Activated naive CD4-positive, alpha-beta T cell treated with anti-CD3 and anti-CD28 coated beads for 36 hours (primary cell): Measurements from ENCODE around the gene MUC5B. TPM values are rescaled to one million over a fixed set of nuclear protein-coding genes. Genes with fewer than 3 reads are reported as not detected.

Experiments used
- CTCF ChIA-PET: fragments of 350-600 bp; sonication (Branson Sonifier 250); formaldehyde crosslinking; loops from one replicate; lab custom pipeline; 2021; ENCODE audit warnings: antibody characterized with exemption; lab: Charles Lee
- DNase-seq: peaks from one replicate; pipeline ENCODE4 v3.0.0-alpha.2; 2020
- H3K27ac Mint-ChIP-seq: one replicate; pipeline ENCODE4 v1.8.0; 2021; ENCODE audit warnings: mild to moderate bottlenecking, mixed read lengths
- H3K27me3 Mint-ChIP-seq: one replicate; pipeline ENCODE4 v1.8.0; 2021; ENCODE audit warnings: low read depth, mixed read lengths
- H3K36me3 Mint-ChIP-seq: one replicate; pipeline ENCODE4 v1.8.0; 2021; ENCODE audit warnings: low read depth, mixed read lengths
- H3K4me1 Mint-ChIP-seq: one replicate; pipeline ENCODE4 v1.8.0; 2021; ENCODE audit warnings: low read depth, mixed read lengths
- H3K4me3 Mint-ChIP-seq: one replicate; pipeline ENCODE4 v1.8.0; 2021; ENCODE audit warnings: mild to moderate bottlenecking, moderate library complexity, mixed read lengths
- H3K9me3 Mint-ChIP-seq: one replicate; pipeline ENCODE4 v1.8.0; 2021; ENCODE audit warnings: mixed read lengths
- intact Hi-C: fragments of 100-400 bp; cut with micrococcal nuclease; formaldehyde crosslinking; loops from one replicate; pipeline ENCODE4 v1.15.1; 2023
- total RNA-seq, 2 experiments: library from RNA; stranded (reverse); gene quantifications; one replicate each; pipeline ENCODE4 v1.2.3, GENCODE V29; 2021

Gene MUC5B
- total RNA-seq, 2 experiments from 2014 or later = not detected

DNA sequence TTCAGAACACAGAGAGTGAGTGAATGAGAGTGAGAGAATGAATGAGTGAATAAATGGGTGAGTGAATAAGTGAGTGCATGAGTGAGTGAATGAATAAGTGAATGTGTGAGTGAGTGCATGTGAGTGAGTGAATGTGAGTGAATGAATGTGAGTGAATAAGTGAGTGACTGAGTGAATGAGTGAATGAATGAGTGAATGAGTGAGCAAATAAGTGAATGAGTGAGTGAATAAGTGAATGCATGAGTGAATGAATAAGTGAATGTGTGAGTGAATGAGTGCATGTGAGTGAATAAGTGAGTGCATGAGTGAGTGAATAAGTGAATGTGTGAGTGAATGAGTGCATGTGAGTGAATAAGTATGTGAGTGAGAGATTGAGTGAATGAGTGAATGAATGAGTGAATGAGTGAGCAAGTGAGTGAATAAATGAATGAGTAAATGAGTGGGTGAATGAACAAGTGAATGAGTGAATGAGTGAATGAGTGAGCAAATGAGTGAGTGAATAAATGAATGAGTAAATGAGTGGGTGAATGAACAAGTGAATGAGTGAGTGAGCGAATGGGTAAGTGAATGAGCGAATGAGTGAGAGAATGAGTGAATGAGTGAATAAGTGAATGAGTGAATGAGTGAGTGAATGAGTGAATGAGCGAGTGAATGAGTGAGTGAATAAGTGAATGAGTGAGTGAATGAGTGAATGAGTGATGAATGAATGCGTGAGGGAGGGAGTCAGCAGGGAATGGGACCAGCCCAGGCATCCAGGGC lies 21.3 kb upstream of the MUC5B start:
- H3K9me3 Mint-ChIP-seq = no peaks in the 10 kb centered on the region
- CTCF ChIA-PET = interaction anchor here (0.7 to 1.0 kb wide), 2 partner anchors 10 to 245 kb away, joined by 3 read pairs; no protein-coding TSS in a partner anchor
- intact Hi-C loops = loop anchor here (2.0 to 5.0 kb wide), 2 partner anchors 89 to 187 kb away; partner anchors contain the start of gene BRSK2
- no peak overlapping the region for H3K27ac Mint-ChIP-seq
- H3K4me1 Mint-ChIP-seq = no peaks in the 10 kb centered on the region
- H3K36me3 Mint-ChIP-seq = no peaks in the 10 kb centered on the region
- no peak for DNase-seq
- no peaks in the 10 kb centered on the region for H3K27me3 Mint-ChIP-seq
- H3K4me3 Mint-ChIP-seq = no peak overlapping the region

DNA sequence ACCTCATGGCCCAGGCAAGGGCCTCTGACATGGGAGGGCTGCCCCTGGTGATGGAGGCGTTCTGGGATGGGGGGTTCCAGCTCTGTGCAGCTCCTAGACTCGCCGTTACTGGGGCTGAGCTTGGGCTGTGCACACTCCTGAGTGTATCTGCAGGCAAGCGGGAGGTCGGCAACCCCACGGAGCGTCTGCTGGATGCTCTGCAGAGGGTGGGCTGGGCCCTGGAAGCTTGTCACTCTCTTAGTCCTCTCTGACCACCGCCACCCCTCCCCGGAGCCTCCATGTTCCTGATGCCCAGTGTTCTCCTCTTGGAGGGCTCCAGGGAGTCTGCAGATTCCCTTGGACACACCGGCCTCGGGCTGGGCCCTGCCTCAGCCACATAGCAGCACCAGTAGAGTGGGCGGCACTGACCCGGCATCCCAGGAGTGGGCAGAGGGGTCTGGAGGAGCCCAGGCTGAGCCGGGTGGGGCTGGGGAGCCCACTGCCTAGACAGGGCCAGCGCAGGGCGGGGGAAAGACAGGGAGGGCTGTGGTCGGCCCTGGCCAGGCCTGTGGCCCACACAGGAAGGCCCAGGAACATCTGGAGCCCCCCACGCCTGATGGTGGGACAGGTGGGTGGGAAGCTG lies 20.6 kb upstream of the MUC5B start:
- Mint-ChIP-seq H3K9me3 (no peaks in the 10 kb centered on the region), H3K4me1 (no peaks in the 10 kb centered on the region), H3K27ac (no peak overlapping the region), H3K36me3 (no peaks in the 10 kb centered on the region), H3K4me3 (no peak overlapping the region), H3K27me3 (no peaks in the 10 kb centered on the region)
- CTCF ChIA-PET = interaction anchor here (0.7 to 1.0 kb wide), 2 partner anchors 9 to 245 kb away, joined by 3 read pairs; no protein-coding TSS in a partner anchor
- peak; percentile 44 for DNase-seq
- intact Hi-C loops = loop anchor here (2.0 to 5.0 kb wide), 2 partner anchors 90 to 187 kb away; partner anchors contain the start of gene BRSK2

DNA sequence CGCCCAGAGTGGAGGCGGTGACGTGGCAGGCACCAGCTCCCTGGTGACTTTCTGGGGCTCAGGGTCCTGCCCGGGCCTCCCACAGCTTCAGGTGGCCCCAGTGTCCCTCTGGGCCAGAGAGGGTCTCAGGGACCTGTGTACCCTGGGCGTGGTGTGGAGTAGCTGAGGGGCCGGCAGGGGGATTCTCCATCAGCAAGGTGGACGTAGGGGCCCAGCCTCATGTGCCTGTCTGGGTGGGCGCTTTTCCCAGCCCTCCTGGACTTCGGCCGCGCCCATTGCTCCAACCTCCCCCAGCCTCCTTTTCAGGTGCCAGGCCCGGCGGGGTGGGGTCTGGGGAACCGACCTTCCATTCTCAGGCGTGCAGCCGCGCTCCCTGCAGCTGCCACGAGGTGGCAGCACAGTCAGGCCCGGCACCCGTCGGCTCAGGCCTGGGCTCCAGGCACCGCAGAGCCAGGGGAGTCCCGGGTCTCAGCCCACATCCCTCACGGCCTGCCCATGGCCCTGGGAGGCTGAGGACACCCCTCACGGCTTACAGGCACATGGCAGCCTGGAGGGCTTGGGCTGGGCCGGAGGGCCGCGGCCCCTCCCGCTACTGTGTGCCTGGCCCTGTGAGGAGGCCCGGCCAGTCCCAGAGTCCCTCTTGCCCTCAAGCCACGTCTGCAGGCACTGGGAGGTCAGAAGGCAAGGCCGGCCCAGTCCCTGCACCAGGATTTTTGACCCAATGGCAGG lies 19.9 kb upstream of the MUC5B start:
- Mint-ChIP-seq H3K36me3 (no peaks in the 10 kb centered on the region), H3K9me3 (no peaks in the 10 kb centered on the region), H3K27ac (no peak overlapping the region), H3K4me3 (no peak overlapping the region), H3K4me1 (no peaks in the 10 kb centered on the region), H3K27me3 (no peaks in the 10 kb centered on the region)
- DNase-seq = peak; percentile 68
- CTCF ChIA-PET = interaction anchor here (1.0 kb wide), 1 partner anchor 9 kb away, joined by 3 read pairs; no protein-coding TSS in a partner anchor
- intact Hi-C loops = loop anchor here (1.0 to 5.0 kb wide), 4 partner anchors 91 to 371 kb away; partner anchors contain the start of gene BRSK2

DNA sequence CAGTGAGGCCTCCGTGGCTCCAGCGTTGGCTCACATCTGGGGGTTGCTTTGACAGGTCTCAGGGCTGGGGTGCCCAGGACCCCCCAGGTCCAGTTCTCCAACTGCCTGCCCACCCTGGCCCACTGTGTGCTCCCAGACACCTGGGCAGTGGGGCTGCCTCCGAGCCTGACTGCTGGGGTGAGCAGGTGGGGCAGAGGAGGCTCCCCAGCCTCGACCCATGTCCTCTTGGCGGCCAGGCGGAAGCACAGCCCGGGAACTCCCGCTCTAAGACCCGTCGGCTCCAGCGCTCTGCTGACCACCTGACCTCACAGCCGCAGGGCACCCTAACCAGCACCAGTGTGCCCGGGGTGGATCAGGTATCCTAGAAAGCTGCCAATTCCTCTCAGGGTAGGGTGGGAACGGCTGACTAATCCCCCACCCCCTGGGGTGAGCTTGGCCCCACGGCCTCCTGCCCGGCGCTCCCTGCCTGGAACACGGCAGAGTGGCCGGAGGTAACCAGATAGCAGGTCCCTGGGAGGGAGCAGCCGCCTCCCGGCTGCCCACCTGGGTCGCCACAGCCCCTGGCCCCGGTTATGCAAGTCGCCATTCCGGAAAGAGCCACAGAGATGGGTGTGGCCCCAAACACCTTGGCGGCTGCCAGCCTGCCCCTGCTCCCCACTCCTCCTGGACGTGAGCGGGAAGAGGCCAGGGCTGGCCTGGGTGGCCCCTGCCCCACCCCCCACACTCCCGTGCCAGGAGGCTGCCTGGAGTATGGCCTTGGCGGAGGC lies 19.2 kb upstream of the MUC5B start:
- Mint-ChIP-seq H3K27me3 (no peaks in the 10 kb centered on the region), H3K4me1 (no peaks in the 10 kb centered on the region), H3K9me3 (no peaks in the 10 kb centered on the region), H3K27ac (no peak overlapping the region), H3K36me3 (no peaks in the 10 kb centered on the region), H3K4me3 (no peak overlapping the region)
- CTCF ChIA-PET = interaction anchor here (0.6 kb wide), 1 partner anchor 312 kb away, joined by 3 read pairs; no protein-coding TSS in a partner anchor
- intact Hi-C loops = loop anchor here (1.0 to 5.0 kb wide), 4 partner anchors 91 to 371 kb away; partner anchors contain the start of gene BRSK2
- DNase-seq = peak; percentile 3

DNA sequence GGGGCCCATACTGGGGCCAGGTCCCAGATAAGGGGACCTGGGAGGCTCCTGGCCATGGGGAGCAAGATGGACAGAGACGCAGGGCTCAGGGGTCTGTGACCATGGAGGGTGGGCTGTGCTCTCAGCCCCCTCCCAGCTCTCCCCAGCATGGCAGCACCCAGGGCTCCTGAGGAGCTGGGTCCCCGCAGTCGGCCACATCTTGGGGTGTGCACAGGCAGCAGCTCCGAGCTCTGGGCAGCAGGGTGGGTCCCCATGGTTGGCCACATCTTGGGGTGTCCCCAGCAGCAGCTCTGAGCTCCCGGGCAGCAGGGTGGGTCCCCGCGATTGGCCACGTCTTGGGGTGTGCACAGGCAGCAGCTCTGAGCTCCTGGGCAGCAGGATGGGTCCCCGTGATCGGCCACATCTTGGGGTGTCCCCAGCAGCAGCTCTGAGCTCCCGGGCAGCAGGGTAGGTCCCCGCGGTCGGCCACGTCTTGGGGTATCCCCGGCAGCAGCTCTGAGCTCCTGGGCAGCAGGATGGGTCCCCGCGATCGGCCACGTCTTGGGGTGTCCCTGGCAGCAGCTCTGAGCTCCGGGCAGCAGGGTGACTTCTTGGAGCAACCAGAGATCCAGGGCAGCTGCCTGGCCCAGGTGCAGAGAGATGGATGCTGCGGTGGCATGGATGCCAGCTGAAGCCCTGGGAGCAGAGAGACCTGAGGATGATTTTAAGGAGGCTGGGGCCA lies 18.3 kb upstream of the MUC5B start:
- Mint-ChIP-seq H3K4me1 (no peaks in the 10 kb centered on the region), H3K4me3 (no peak overlapping the region), H3K9me3 (no peaks in the 10 kb centered on the region), H3K36me3 (no peaks in the 10 kb centered on the region), H3K27ac (no peak overlapping the region), H3K27me3 (no peaks in the 10 kb centered on the region)
- peak; percentile 4 for DNase-seq
- CTCF ChIA-PET = interaction anchor here (0.6 to 1.3 kb wide), 4 partner anchors 284 to 370 kb away, joined by 3 to 8 read pairs (median 4); no protein-coding TSS in a partner anchor
- intact Hi-C loops = loop anchor here (5.0 kb wide), 1 partner anchor 92 kb away; no protein-coding TSS in a partner anchor

DNA sequence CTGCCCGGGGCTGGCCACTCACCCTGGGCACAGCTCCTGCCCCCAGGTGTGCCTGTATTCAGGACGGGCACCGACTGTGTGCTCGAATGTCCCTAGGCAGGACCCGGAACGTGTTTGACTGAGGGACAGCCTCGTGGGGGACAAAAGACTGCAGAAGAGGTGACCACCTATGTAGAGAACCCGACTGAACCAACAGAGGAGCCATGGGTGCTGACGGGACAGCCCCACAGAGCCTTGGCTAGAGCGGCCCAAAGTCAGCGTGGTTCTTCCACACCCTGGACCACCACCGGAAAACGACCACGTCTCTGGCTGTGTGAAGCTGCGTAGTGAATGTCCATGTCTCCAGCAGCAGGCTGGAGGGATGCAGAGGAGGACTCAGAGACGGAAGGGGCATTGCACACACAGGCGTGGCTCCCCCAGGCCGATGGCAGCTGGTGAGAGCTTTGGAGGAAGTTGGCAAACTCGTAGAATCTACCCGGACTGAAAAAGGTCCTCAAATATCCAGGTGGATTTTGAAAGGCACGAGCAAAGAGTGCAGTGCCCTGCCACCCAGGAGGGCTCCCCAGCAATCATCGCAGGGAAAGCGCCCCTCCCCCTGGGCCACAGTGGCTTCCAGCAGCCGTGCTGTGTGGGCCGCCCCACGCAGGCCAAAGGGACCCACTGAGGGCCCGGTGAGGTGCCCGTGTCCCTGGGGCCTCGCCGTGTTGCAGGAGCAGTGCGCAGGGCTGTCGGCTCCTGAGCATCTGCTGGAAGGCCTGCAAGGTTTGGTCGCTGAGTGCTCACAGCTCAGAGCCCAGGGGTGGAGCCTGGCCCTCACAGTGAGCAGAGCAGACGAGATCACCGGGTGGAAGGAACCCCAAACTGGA lies 17.5 kb upstream of the MUC5B start:
- no peaks in the 10 kb centered on the region for H3K4me1 Mint-ChIP-seq
- CTCF ChIA-PET = interaction anchor here (0.7 to 1.3 kb wide), 2 partner anchors 283 to 369 kb away, joined by 3 to 8 read pairs; no protein-coding TSS in a partner anchor
- H3K27ac Mint-ChIP-seq = no peak overlapping the region
- no peaks in the 10 kb centered on the region for H3K36me3 Mint-ChIP-seq
- intact Hi-C loops = no loop called here
- no peak overlapping the region for H3K4me3 Mint-ChIP-seq
- peak; percentile 1 for DNase-seq
- H3K9me3 Mint-ChIP-seq = no peaks in the 10 kb centered on the region
- H3K27me3 Mint-ChIP-seq = no peaks in the 10 kb centered on the region

DNA sequence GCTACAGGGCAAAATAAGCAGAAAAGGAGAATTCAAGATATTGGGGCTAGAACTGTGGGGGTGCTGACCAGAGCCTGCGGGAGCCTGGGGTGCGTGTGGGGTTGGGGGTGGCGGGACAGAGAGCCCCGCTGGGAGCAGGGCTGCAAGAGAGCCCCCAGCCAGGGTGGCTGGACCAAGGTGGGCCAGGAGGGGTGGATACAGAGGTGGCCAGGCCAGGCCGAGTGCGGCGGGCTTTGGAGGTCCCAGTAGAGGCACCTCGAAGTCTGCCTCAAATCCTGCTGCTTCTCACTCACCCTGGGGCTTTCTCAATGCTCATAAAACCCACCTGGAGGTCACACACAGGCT lies 16.9 kb upstream of the MUC5B start:
- Mint-ChIP-seq H3K9me3 (peaks cover 4% of the 10 kb centered on the region), H3K4me1 (no peaks in the 10 kb centered on the region), H3K27me3 (peaks cover 2% of the 10 kb centered on the region), H3K4me3 (no peak overlapping the region), H3K27ac (no peak overlapping the region), H3K36me3 (no peaks in the 10 kb centered on the region)
- intact Hi-C loops = no loop called here
- peak; percentile 2 for DNase-seq
- CTCF ChIA-PET = no interaction called here

DNA sequence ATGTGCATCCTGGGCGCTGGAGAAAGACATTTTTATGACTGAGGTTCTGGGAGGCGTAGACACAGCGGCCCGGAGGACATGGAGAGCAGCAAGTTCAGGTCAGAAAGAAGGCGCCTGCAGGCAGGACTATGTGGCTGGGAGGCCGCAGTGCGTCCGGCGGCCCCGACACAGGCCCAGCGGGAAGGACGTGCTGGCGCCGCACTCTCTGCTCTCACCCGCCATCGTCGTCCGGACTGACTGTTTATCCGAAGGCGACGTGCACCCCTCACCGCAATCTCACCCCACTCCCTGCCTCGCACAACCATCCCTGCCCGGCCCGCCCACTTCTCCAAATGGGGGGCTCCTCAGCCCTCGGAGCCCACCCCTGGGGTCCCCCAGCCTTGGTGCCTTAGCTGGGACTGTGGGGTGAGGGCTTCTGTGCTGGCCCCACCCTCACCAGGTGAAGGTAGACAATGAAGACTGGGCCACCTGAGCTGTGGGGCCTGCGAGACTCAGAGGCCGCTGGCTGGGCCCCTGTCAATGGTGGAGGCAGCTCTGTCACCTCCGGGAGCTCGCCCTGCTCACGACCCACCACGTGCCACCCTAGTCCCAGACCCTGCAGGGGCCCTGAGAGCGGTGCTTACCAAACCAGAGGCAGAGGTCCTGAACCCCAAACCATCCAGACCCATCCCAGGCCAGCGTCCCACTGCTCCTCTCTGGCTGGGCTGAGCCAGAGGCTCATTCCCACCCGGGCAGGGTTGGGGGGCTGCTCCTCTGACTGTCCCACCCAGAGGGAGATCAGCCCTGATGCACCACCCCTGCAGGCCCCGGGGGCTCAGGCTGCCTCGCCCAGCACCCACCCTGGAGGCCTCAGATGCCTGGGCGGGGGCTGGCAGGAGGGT lies 16.2 kb upstream of the MUC5B start:
- Mint-ChIP-seq H3K4me1 (no peaks in the 10 kb centered on the region), H3K36me3 (peaks cover 2% of the 10 kb centered on the region), H3K27me3 (peaks cover 7% of the 10 kb centered on the region), H3K9me3 (peaks cover 11% of the 10 kb centered on the region), H3K4me3 (no peak overlapping the region), H3K27ac (no peak overlapping the region)
- CTCF ChIA-PET = interaction anchor here (0.6 kb wide), 1 partner anchor 113 kb away, joined by 4 read pairs; no protein-coding TSS in a partner anchor
- intact Hi-C loops = no loop called here
- DNase-seq = peak; percentile 1

DNA sequence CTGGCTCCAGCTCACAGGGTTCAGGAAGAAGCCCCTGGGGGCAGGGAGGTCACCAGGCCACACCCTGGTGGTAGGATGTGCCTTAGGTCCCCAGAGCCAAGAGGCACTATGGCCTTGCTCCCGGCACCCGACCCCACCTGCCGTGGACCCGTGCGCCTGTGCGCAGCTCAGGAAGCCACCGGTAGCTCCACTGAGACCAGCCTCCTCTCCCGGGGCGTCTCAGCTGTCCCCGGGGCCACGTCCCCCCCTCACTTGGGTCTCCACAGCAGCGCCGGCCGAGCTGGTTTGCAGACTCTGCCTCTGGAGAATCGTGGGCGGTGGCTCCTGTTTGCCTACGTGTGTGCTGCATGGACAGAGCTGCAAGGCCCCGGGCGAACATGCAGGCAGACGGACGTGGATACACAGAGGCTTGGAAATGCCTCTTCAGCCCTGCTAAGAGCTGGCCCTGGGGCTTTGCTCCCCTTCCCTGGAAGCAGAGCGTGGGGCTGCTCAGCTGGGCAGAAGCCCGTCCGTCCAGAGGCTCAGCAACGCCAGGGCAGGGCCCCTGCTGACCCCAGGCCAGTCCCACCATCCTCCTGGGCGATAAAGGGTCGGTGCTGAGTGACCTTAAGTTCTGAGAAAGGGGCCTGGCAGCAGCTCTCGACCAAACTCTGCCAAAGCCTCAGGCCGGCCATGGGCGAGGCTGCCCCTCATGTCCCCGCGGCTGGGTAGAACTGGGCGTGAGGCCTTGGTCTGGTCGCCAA lies 15.3 kb upstream of the MUC5B start:
- Mint-ChIP-seq H3K4me1 (no peaks in the 10 kb centered on the region), H3K27ac (no peak overlapping the region), H3K36me3 (peaks cover 2% of the 10 kb centered on the region), H3K4me3 (no peak overlapping the region), H3K27me3 (peaks cover 9% of the 10 kb centered on the region), H3K9me3 (peaks cover 19% of the 10 kb centered on the region)
- CTCF ChIA-PET = interaction anchor here (0.6 kb wide), 1 partner anchor 112 kb away, joined by 4 read pairs; no protein-coding TSS in a partner anchor
- DNase-seq = peak; percentile 3
- intact Hi-C loops = no loop called here
